Suprapubic skin (tissue), 3 donors: ENCODE data around the gene KCNIP4.

Experiments used
- CTCF ChIP-seq, 2 donors: fragments of 200-600 bp in 1 of 2; fragments of 450-650 bp in 1 of 2; sonication (generic) in 1 of 2; IDR thresholded peaks; one replicate each; pipeline ENCODE4 v1.5.1; 2016 to 2019; ENCODE audit warnings: antibody characterized with exemption in 2 of 2, mild to moderate bottlenecking in 1 of 2, moderate library complexity in 1 of 2
- POLR2AphosphoS5 ChIP-seq, 3 donors: sonication (generic); formaldehyde crosslinking; IDR thresholded peaks; one replicate each; pipeline ENCODE4 v1.6.1; 2017; ENCODE audit warnings: antibody characterized with exemption in 3 of 3

- no peak for TF ChIP-seq POLR2AphosphoS5 (IDR thresholded peaks at IDR 0.05)
- no peak for TF ChIP-seq CTCF (IDR thresholded peaks at IDR 0.05)
These were observed 994.0 kb downstream of the KCNIP4 start for GRCh38 chr4:20954541-20954940.
